Endothelial cell of umbilical vein (primary cell): ENCODE results near the gene POLRMT. TPM values are rescaled to one million over a fixed set of nuclear protein-coding genes. Genes with fewer than 3 reads are reported as not detected.
A peak's percentile ranks its signal among the peaks of the same experiment; 100 is the strongest.

Experiments used
- BruUV-seq: library from RNA; stranded (reverse); fragments of 400-500 nt; replicated peaks from 2 replicates; lab custom pipeline; 2021; lab: Mats Ljungman, UMichigan
- CTCF ChIA-PET: fragments of 300-600, 350-600 bp; sonication (Branson Sonifier 250); formaldehyde crosslinking; loops from one replicate; lab custom pipeline; 2021; ENCODE audit warnings: antibody characterized with exemption, inconsistent platforms; lab: Charles Lee
- POLR2A ChIA-PET: fragments of 300-600, 350-600 bp; sonication (Branson Sonifier 250); formaldehyde crosslinking; loops from one replicate; lab custom pipeline; 2021; ENCODE audit warnings: antibody characterized with exemption, inconsistent platforms; lab: Charles Lee
- DNase-seq: peaks from one replicate; pipeline ENCODE4 v3.0.0-alpha.2; 2011; ENCODE audit warnings: low read depth, low spot score
- FAIRE-seq: peaks from 2 replicates; lab custom pipeline; 2011; peaks lifted over from hg19 to GRCh38; lab: Jason Lieb, UNC
- H2AFZ ChIP-seq: 2 replicates; pipeline ENCODE4 v1.6.0; 2012; ENCODE audit warnings: low read depth, low read length, control low read depth, inconsistent platforms
- H3K27ac ChIP-seq: 2 replicates; pipeline ENCODE4 v1.5.1; 2011; ENCODE audit warnings: low read depth, mild to moderate bottlenecking, control low read depth, low read length, moderate library complexity; ENCODE audit not compliant: insufficient read depth
- H3K27me3 ChIP-seq, 2 experiments: 2 replicates each; pipeline versions ENCODE4 v1.6.0 to v1.6.1; 2011; ENCODE audit warnings: low read length in 2 of 2, mixed read lengths in 1 of 2; ENCODE audit not compliant: control insufficient read depth in 2 of 2, insufficient read depth in 2 of 2
- H3K36me3 ChIP-seq, 2 experiments: 2 replicates in 1 of 2; 3 replicates in 1 of 2; pipeline ENCODE4 v1.5.1; 2011; ENCODE audit warnings: low read length in 2 of 2, mild to moderate bottlenecking in 1 of 2, moderate library complexity in 1 of 2; ENCODE audit not compliant: control insufficient read depth in 2 of 2, insufficient read depth in 2 of 2; ENCODE audit errors: extremely low read depth in 1 of 2
- H3K4me1 ChIP-seq: 3 replicates; pipeline ENCODE4 v1.5.1; 2011; ENCODE audit warnings: mild to moderate bottlenecking, low read length; ENCODE audit not compliant: control insufficient read depth, insufficient read depth; ENCODE audit errors: extremely low read depth
- H3K4me2 ChIP-seq: 2 replicates; pipeline ENCODE4 v1.6.1; 2011; ENCODE audit warnings: low read length, control low read depth, mixed read lengths; ENCODE audit not compliant: insufficient read depth
- H3K4me3 ChIP-seq, 3 experiments: fragments of 200-600 bp in 1 of 3; sonication (generic), shearing (Covaris generic) in 1 of 3; replicated peaks in 1 of 3; 2 replicates each; pipeline ENCODE4 v1.5.1; 2011 to 2016; ENCODE audit warnings: control low read depth in 3 of 3, low read length in 3 of 3, mild to moderate bottlenecking in 2 of 3, inconsistent platforms in 1 of 3, low read depth in 1 of 3, moderate library complexity in 1 of 3; ENCODE audit not compliant: insufficient read depth in 1 of 3
- H3K79me2 ChIP-seq: 2 replicates; pipeline ENCODE4 v1.6.0; 2012; ENCODE audit warnings: low read length, inconsistent platforms; ENCODE audit not compliant: control insufficient read depth, insufficient read depth
- H3K9ac ChIP-seq: replicated peaks from 2 replicates; pipeline ENCODE3; 2011; ENCODE audit warnings: low read length, control low read depth; ENCODE audit not compliant: insufficient read depth; ENCODE audit errors: extremely low read depth
- H3K9me1 ChIP-seq: replicated peaks from 3 replicates; pipeline ENCODE4 v1.6.0; 2011; ENCODE audit warnings: mild to moderate bottlenecking, low read length; ENCODE audit not compliant: control insufficient read depth, insufficient read depth; ENCODE audit errors: extremely low read depth
- H3K9me3 ChIP-seq: replicated peaks from 2 replicates; pipeline ENCODE4 v1.5.1; 2012; ENCODE audit warnings: low read length, inconsistent platforms; ENCODE audit not compliant: control insufficient read depth, insufficient read depth
- H4K20me1 ChIP-seq: replicated peaks from 2 replicates; pipeline ENCODE3; 2011; ENCODE audit warnings: mild to moderate bottlenecking, low read length; ENCODE audit not compliant: control insufficient read depth, insufficient read depth; ENCODE audit errors: extremely low read depth
- EZH2 ChIP-seq: IDR thresholded peaks from 2 replicates; pipeline ENCODE4 v1.6.1; 2012; ENCODE audit warnings: borderline replicate concordance, low read depth, mild to moderate bottlenecking, moderate library complexity, low read length, inconsistent platforms; ENCODE audit not compliant: severe bottlenecking
- FOS ChIP-seq: IDR thresholded peaks from 2 replicates; pipeline ENCODE4 v1.6.1; 2011; ENCODE audit warnings: mild to moderate bottlenecking, low read length, moderate library complexity, borderline replicate concordance; ENCODE audit not compliant: insufficient read depth
- GATA2 ChIP-seq: IDR thresholded peaks from 2 replicates; pipeline ENCODE4 v1.7.0; 2011; ENCODE audit warnings: low read depth, mild to moderate bottlenecking, moderate library complexity, mixed read lengths, low read length; ENCODE audit not compliant: insufficient read length, insufficient read depth
- JUN ChIP-seq: IDR thresholded peaks from 2 replicates; pipeline ENCODE4 v1.6.1; 2011; ENCODE audit warnings: borderline replicate concordance, low read depth; ENCODE audit not compliant: insufficient read length, insufficient read depth
- MYC ChIP-seq: IDR thresholded peaks from one replicate; pipeline ENCODE4 v1.6.1; 2011; ENCODE audit warnings: mild to moderate bottlenecking, low read depth, low read length
- POLR2A ChIP-seq: IDR thresholded peaks from 2 replicates; pipeline ENCODE4 v1.6.1; 2012; ENCODE audit warnings: low read depth, mild to moderate bottlenecking, control low read depth, low read length
- POLR2AphosphoS5 ChIP-seq: IDR thresholded peaks from 2 replicates; pipeline ENCODE4 v1.6.1; 2012; ENCODE audit warnings: low read depth, mild to moderate bottlenecking, control low read depth, low read length, moderate library complexity; ENCODE audit not compliant: insufficient read depth
- dilution Hi-C: fragments of 300-500 bp; cut with MboI; formaldehyde crosslinking; loops from one replicate; pipeline ENCODE4 v1.15.0; 2019; ENCODE audit warnings: low sequenced_read_pairs; ENCODE audit not compliant: extremely low pct_ligation_motif_present
- intact Hi-C: fragments of 100-400 bp; cut with micrococcal nuclease; formaldehyde crosslinking; loops from one replicate; pipeline ENCODE4 v1.10.0; 2022
- polyA plus RNA-seq, 4 experiments: library from polyadenylated mRNA; depleted of rRNA in 3 of 4; stranded (reverse) in 3 of 4; unstranded in 1 of 4; fragments of >200 nt; gene quantifications; 2 replicates each; pipeline versions ENCODE4 v1.2.1 to v1.2.3, GENCODE V29; 2011 to 2012; ENCODE audit warnings: missing spikeins in 1 of 4
- total RNA-seq: library from RNA; stranded (reverse); gene quantifications from 2 replicates; pipeline ENCODE4 v1.2.3, GENCODE V29; 2021
- TF ChIP-seq, protein P1 (sequence below): IDR thresholded peaks from 2 replicates; pipeline ENCODE4 v1.6.1; 2011; ENCODE audit not compliant: insufficient read depth, insufficient read length
- TF ChIP-seq, protein P2 (sequence below), 2 donors: IDR thresholded peaks; 1 replicate in 1 of 2; 2 replicates in 1 of 2; pipeline ENCODE4 v1.5.1; 2011; ENCODE audit warnings: low read length in 2 of 2, mild to moderate bottlenecking in 2 of 2, moderate library complexity in 2 of 2, control low read depth in 1 of 2, inconsistent platforms in 1 of 2, low read depth in 1 of 2; ENCODE audit not compliant: insufficient read depth in 1 of 2; ENCODE audit errors: extremely low read depth in 1 of 2

Gene POLRMT
- total and polyA plus RNA-seq, 2 donors (not counting 3 experiments of a cell fraction or from before 2014, with no cell fraction given) = 38.9 to 50.6 TPM

DNA sequence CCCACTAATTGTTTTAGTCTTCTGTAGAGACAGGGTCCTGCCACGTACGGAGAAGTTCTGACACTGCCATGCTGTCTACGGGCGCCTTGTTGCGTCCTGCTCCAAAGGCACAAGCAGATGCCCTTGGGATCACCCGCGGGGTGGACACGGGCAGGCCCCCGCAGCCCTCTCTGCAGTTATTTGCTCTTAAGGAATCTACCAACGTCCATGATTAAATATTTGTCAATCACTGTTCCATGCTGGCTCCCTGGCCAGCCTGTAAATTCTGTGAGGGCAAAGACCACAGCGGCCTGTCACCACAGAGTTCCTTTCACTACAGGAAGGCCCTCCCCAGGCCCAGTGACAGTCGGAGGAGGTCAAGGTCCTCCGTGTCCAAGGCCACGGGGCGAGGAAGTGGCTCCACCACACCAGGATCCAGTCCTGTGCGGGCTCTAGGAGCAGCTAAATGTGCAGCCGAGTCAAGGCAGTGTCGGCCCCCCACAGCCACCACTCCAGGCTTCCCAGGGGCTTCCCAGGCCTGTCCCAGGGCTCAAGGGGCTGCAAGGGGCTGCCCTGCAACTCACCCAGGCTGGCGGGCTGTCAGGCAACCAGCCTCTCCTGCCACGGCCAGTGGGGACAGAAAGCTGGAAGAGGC lies 27.6 kb upstream of the POLRMT start:
- Histone ChIP-seq H2AFZ (no peak overlapping the region), H3K4me1 (peaks cover 19% of the 10 kb centered on the region), H3K27me3 (no peaks in the 10 kb centered on the region), H3K9ac (peak overlapping the region; percentile 87), H3K36me3 (peaks cover 0 to 10% of the 10 kb centered on the region in 2 experiments), H3K9me1 (no peaks in the 10 kb centered on the region), H3K4me3 (peak overlapping the region in 2 of 3 experiments; percentile 73 to 89), H4K20me1 (no peaks in the 10 kb centered on the region), H3K27ac (no peak overlapping the region), H3K9me3 (no peaks in the 10 kb centered on the region), H3K4me2 (peak overlapping the region; percentile 68), H3K79me2 (peaks cover 71% of the 10 kb centered on the region)
- ChIA-PET POLR2A (no interaction called here), CTCF (interaction anchor here (0.8 to 1.0 kb wide), 2 partner anchors 73 to 77 kb away, joined by 3 to 4 read pairs; no protein-coding TSS in a partner anchor)
- dilution Hi-C loops = no loop called here
- FAIRE-seq (no peak), DNase-seq (no peak)
- BruUV-seq = no TSS peak
- TF ChIP-seq, protein P1, sequence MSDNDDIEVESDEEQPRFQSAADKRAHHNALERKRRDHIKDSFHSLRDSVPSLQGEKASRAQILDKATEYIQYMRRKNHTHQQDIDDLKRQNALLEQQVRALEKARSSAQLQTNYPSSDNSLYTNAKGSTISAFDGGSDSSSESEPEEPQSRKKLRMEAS = no peak
- TF ChIP-seq POLR2AphosphoS5 (no peak), FOS (no peak), POLR2A (no peak), GATA2 (no peak), MYC (no peak), EZH2 (no peak), JUN (no peak)
- TF ChIP-seq, protein P2, sequence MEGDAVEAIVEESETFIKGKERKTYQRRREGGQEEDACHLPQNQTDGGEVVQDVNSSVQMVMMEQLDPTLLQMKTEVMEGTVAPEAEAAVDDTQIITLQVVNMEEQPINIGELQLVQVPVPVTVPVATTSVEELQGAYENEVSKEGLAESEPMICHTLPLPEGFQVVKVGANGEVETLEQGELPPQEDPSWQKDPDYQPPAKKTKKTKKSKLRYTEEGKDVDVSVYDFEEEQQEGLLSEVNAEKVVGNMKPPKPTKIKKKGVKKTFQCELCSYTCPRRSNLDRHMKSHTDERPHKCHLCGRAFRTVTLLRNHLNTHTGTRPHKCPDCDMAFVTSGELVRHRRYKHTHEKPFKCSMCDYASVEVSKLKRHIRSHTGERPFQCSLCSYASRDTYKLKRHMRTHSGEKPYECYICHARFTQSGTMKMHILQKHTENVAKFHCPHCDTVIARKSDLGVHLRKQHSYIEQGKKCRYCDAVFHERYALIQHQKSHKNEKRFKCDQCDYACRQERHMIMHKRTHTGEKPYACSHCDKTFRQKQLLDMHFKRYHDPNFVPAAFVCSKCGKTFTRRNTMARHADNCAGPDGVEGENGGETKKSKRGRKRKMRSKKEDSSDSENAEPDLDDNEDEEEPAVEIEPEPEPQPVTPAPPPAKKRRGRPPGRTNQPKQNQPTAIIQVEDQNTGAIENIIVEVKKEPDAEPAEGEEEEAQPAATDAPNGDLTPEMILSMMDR (IDR thresholded peaks at IDR 0.05; ENCODE audit: extremely low read depth in 1 of 2, insufficient read depth in 1 of 2, low read depth in 1 of 2, low read length in 2 of 2) = no peak
- intact Hi-C loops = no loop called here
